ENCODE measurements around the gene DOCK10.

DNA sequence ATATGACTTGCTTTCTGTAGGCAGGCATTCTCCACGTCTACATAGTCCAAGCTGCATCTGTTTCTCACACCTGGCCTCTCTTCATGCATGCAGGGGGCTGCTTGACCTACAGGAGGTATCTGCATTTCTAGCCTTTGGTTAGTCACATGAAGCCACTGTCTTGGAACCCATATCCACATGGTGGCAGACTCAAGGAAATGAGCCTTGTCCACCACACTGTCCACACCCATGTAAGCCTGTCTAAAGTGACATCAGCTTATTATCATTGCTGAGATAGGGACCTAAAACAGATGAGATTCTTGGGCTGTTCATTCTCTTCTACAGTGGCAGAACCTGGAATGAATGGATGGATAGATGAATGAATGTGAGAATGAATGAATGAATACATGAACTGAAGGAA lies 160.4 kb downstream of the DOCK10 start:
- TF ChIP-seq SIN3A (IDR thresholded peaks at IDR 0.05; ENCODE audit: borderline replicate concordance, insufficient read depth, low read depth, low read length) = no peak
- TF ChIP-seq, protein P1, sequence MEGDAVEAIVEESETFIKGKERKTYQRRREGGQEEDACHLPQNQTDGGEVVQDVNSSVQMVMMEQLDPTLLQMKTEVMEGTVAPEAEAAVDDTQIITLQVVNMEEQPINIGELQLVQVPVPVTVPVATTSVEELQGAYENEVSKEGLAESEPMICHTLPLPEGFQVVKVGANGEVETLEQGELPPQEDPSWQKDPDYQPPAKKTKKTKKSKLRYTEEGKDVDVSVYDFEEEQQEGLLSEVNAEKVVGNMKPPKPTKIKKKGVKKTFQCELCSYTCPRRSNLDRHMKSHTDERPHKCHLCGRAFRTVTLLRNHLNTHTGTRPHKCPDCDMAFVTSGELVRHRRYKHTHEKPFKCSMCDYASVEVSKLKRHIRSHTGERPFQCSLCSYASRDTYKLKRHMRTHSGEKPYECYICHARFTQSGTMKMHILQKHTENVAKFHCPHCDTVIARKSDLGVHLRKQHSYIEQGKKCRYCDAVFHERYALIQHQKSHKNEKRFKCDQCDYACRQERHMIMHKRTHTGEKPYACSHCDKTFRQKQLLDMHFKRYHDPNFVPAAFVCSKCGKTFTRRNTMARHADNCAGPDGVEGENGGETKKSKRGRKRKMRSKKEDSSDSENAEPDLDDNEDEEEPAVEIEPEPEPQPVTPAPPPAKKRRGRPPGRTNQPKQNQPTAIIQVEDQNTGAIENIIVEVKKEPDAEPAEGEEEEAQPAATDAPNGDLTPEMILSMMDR (IDR thresholded peaks at IDR 0.05) = no peak
- TF ChIP-seq, protein P2, sequence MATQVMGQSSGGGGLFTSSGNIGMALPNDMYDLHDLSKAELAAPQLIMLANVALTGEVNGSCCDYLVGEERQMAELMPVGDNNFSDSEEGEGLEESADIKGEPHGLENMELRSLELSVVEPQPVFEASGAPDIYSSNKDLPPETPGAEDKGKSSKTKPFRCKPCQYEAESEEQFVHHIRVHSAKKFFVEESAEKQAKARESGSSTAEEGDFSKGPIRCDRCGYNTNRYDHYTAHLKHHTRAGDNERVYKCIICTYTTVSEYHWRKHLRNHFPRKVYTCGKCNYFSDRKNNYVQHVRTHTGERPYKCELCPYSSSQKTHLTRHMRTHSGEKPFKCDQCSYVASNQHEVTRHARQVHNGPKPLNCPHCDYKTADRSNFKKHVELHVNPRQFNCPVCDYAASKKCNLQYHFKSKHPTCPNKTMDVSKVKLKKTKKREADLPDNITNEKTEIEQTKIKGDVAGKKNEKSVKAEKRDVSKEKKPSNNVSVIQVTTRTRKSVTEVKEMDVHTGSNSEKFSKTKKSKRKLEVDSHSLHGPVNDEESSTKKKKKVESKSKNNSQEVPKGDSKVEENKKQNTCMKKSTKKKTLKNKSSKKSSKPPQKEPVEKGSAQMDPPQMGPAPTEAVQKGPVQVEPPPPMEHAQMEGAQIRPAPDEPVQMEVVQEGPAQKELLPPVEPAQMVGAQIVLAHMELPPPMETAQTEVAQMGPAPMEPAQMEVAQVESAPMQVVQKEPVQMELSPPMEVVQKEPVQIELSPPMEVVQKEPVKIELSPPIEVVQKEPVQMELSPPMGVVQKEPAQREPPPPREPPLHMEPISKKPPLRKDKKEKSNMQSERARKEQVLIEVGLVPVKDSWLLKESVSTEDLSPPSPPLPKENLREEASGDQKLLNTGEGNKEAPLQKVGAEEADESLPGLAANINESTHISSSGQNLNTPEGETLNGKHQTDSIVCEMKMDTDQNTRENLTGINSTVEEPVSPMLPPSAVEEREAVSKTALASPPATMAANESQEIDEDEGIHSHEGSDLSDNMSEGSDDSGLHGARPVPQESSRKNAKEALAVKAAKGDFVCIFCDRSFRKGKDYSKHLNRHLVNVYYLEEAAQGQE (IDR thresholded peaks at IDR 0.05; ENCODE audit: insufficient read depth in 1 of 2, low read depth in 2 of 2, low read length in 1 of 2) = no peak
- no peak for TF ChIP-seq POLR2AphosphoS5 (IDR thresholded peaks at IDR 0.05; ENCODE audit: low read depth, low read length)
- no peak for TF ChIP-seq TCF7L2 (IDR thresholded peaks at IDR 0.05; ENCODE audit: low read depth, low read length)

Measured in Panc1 (cell line).